ENCODE data around the gene RUNX1.

Gene RUNX1

GRCh38 chr21:35048706-35049617 is at the start of gene RUNX1:
TSS of gene RUNX1 (minus strand) at chr21:35049302.
- no peak for DNase-seq (ENCODE audit: low read depth, low spot score)

GRCh38 chr21:35097525-35097924 is 48.4 kb upstream of the RUNX1 start:
- no peak for DNase-seq (ENCODE audit: low read depth, low spot score)

- DNase-seq (ENCODE audit: low read depth, low spot score) = no peak
Measured at GRCh38 chr21:35096959-35097358, 47.9 kb upstream of the RUNX1 start.

GRCh38 chr21:35095859-35096291 is 46.8 kb upstream of the RUNX1 start:
- no peak for DNase-seq (ENCODE audit: low read depth, low spot score)

GRCh38 chr21:35093514-35093913 is 44.4 kb upstream of the RUNX1 start:
- DNase-seq (ENCODE audit: low read depth, low spot score) = no peak

GRCh38 chr21:35091496-35091895 is 42.4 kb upstream of the RUNX1 start:
- DNase-seq (ENCODE audit: low read depth, low spot score) = no peak

- no peak for DNase-seq (ENCODE audit: low read depth, low spot score)
Measured at GRCh38 chr21:35090403-35090802, 41.3 kb upstream of the RUNX1 start.

- no peak for DNase-seq (ENCODE audit: low read depth, low spot score)
Measured at GRCh38 chr21:35088319-35088771, 39.2 kb upstream of the RUNX1 start.

GRCh38 chr21:35086357-35086756 is 37.3 kb upstream of the RUNX1 start:
- no peak for DNase-seq (ENCODE audit: low read depth, low spot score)

- DNase-seq (ENCODE audit: low read depth, low spot score) = no peak
Measured at GRCh38 chr21:35084869-35085268, 35.8 kb upstream of the RUNX1 start.

GRCh38 chr21:35083246-35083645 is 34.1 kb upstream of the RUNX1 start:
- no peak for DNase-seq (ENCODE audit: low read depth, low spot score)

GRCh38 chr21:35081861-35082260 is 32.8 kb upstream of the RUNX1 start:
- no peak for DNase-seq (ENCODE audit: low read depth, low spot score)

- no peak for DNase-seq (ENCODE audit: low read depth, low spot score)
Measured at GRCh38 chr21:35079181-35079580, 30.1 kb upstream of the RUNX1 start.

GRCh38 chr21:35077975-35078374 is 28.9 kb upstream of the RUNX1 start:
- DNase-seq (ENCODE audit: low read depth, low spot score) = no peak

- no peak for DNase-seq (ENCODE audit: low read depth, low spot score)
Measured at GRCh38 chr21:35077466-35077865, 28.4 kb upstream of the RUNX1 start.

- no peak for DNase-seq (ENCODE audit: low read depth, low spot score)
Measured at GRCh38 chr21:35075546-35075945, 26.4 kb upstream of the RUNX1 start.

- DNase-seq (ENCODE audit: low read depth, low spot score) = no peak
Measured at GRCh38 chr21:35072960-35073359, 23.9 kb upstream of the RUNX1 start.

- no peak for DNase-seq (ENCODE audit: low read depth, low spot score)
Measured at GRCh38 chr21:35072557-35072956, 23.5 kb upstream of the RUNX1 start.

- DNase-seq (ENCODE audit: low read depth, low spot score) = no peak
Measured at GRCh38 chr21:35071347-35071746, 22.2 kb upstream of the RUNX1 start.

GRCh38 chr21:35070436-35070835 is 21.3 kb upstream of the RUNX1 start:
- no peak for DNase-seq (ENCODE audit: low read depth, low spot score)

GRCh38 chr21:35066824-35067223 is 17.7 kb upstream of the RUNX1 start:
- no peak for DNase-seq (ENCODE audit: low read depth, low spot score)

GRCh38 chr21:35063428-35064172 is 14.5 kb upstream of the RUNX1 start:
- no peak for DNase-seq (ENCODE audit: low read depth, low spot score)

GRCh38 chr21:35062016-35062415 is 12.9 kb upstream of the RUNX1 start:
- DNase-seq (ENCODE audit: low read depth, low spot score) = no peak
